Measurements from ENCODE around the gene TCERG1L.

Gene TCERG1L

GRCh38 chr10:131053192-131053591, 258.3 kb downstream of the TCERG1L start:
- no peak for DNase-seq

GRCh38 chr10:131050162-131050766, 261.3 kb downstream of the TCERG1L start:
- no peak for DNase-seq

- peak; percentile 79 for DNase-seq
Observed at GRCh38 chr10:131049016-131049415, 262.5 kb downstream of the TCERG1L start.

GRCh38 chr10:131048606-131049005, 262.9 kb downstream of the TCERG1L start:
- DNase-seq, result no peak

GRCh38 chr10:131047501-131047900, 264.0 kb downstream of the TCERG1L start:
- DNase-seq, result no peak

GRCh38 chr10:131046194-131046593, 265.3 kb downstream of the TCERG1L start:
- DNase-seq, result no peak

- no peak for DNase-seq
Observed at GRCh38 chr10:131044379-131045111, 267.0 kb downstream of the TCERG1L start.

GRCh38 chr10:131043039-131043691, 268.4 kb downstream of the TCERG1L start:
- no peak for DNase-seq

Measured in NCI-H1092 (cell line).